SH-SY5Y (cell line): ENCODE measurements around the gene SUN3.

ENCODE experiments used
- GATA2 ChIP-seq: IDR thresholded peaks from 2 replicates; pipeline ENCODE4 v1.6.1; 2011; ENCODE audit warnings: mild to moderate bottlenecking, low read depth, low read length
- GATA3 ChIP-seq: IDR thresholded peaks from 2 replicates; pipeline ENCODE4 v1.6.1; 2011; ENCODE audit warnings: low read depth, mild to moderate bottlenecking, low read length, moderate library complexity

- TF ChIP-seq GATA2 (no peak), GATA3 (no peak)
Measured at GRCh38 chr7:48035301-48035966, 6.5 kb upstream of the SUN3 start, which contains the start of gene C7orf57.
